H9 (cell line): Measurements from ENCODE around the gene MYBPHL. TPM values are rescaled to one million over a fixed set of nuclear protein-coding genes. Genes with fewer than 3 reads are reported as not detected.

Experiments
- DNase-seq: peaks from one replicate; pipeline ENCODE4 v3.0.0-alpha.2; 2017
- H2AFZ ChIP-seq: one replicate; pipeline ENCODE4 v1.6.1; 2013; ENCODE audit warnings: mild to moderate bottlenecking, low read length, control low read depth, moderate library complexity
- H2AK5ac ChIP-seq: 2 replicates; pipeline ENCODE4 v1.6.1; 2013; ENCODE audit warnings: low read length, control low read depth, mixed read lengths; ENCODE audit not compliant: insufficient read length
- H2BK120ac ChIP-seq: one replicate; pipeline ENCODE4 v1.6.1; 2013; ENCODE audit warnings: low read depth, mild to moderate bottlenecking, low read length, control low read depth, inconsistent platforms; ENCODE audit not compliant: poor library complexity, severe bottlenecking
- H2BK12ac ChIP-seq: 2 replicates; pipeline ENCODE4 v1.6.1; 2013; ENCODE audit warnings: low read length, control low read depth, mixed read lengths, low read depth; ENCODE audit not compliant: insufficient read length
- H2BK15ac ChIP-seq: 2 replicates; pipeline ENCODE4 v1.6.1; 2013; ENCODE audit warnings: low read depth, low read length, control low read depth
- H2BK20ac ChIP-seq: one replicate; pipeline ENCODE4 v1.6.1; 2013; ENCODE audit warnings: low read depth, mild to moderate bottlenecking, low read length, control low read depth, inconsistent platforms; ENCODE audit not compliant: poor library complexity, severe bottlenecking
- H2BK5ac ChIP-seq: 2 replicates; pipeline ENCODE4 v1.6.1; 2013; ENCODE audit warnings: low read length, control low read depth, mixed read lengths; ENCODE audit not compliant: insufficient read length
- H3K14ac ChIP-seq: 2 replicates; pipeline ENCODE4 v1.6.1; 2013; ENCODE audit warnings: low read length, control low read depth; ENCODE audit not compliant: insufficient read depth
- H3K18ac ChIP-seq: 2 replicates; pipeline ENCODE4 v1.6.1; 2013; ENCODE audit warnings: low read depth, mild to moderate bottlenecking, mixed read lengths, low read length, control low read depth; ENCODE audit not compliant: insufficient read length
- H3K23ac ChIP-seq: 2 replicates; pipeline ENCODE4 v1.6.1; 2013; ENCODE audit warnings: low read length, control low read depth, mixed read lengths, low read depth; ENCODE audit not compliant: insufficient read length
- H3K23me2 ChIP-seq: 2 replicates; pipeline ENCODE4 v1.6.1; 2013; ENCODE audit warnings: low read depth, mild to moderate bottlenecking, mixed read lengths, low read length, control low read depth; ENCODE audit not compliant: insufficient read length, poor library complexity, severe bottlenecking
- H3K27ac ChIP-seq: 2 replicates; pipeline ENCODE4 v1.5.1; 2013; ENCODE audit warnings: low read length, control low read depth, mixed read lengths, low read depth; ENCODE audit not compliant: insufficient read length
- H3K27me3 ChIP-seq: 2 replicates; pipeline ENCODE4 v1.6.1; 2013; ENCODE audit warnings: low read length, control low read depth, inconsistent platforms; ENCODE audit not compliant: insufficient read depth
- H3K4ac ChIP-seq: 2 replicates; pipeline ENCODE4 v1.6.1; 2013; ENCODE audit warnings: low read depth, mild to moderate bottlenecking, control low read depth, inconsistent platforms, low read length, moderate library complexity
- H3K4me1 ChIP-seq: 2 replicates; pipeline ENCODE4 v1.6.1; 2013; ENCODE audit warnings: low read length, control low read depth, inconsistent platforms; ENCODE audit not compliant: insufficient read depth
- H3K4me2 ChIP-seq: 2 replicates; pipeline ENCODE4 v1.6.1; 2013; ENCODE audit warnings: low read length, control low read depth, mixed read lengths; ENCODE audit not compliant: insufficient read length, insufficient read depth
- H3K56ac ChIP-seq: 2 replicates; pipeline ENCODE4 v1.6.1; 2013; ENCODE audit warnings: low read depth, mild to moderate bottlenecking, mixed read lengths, low read length, control low read depth; ENCODE audit not compliant: insufficient read length
- H3K79me1 ChIP-seq: 2 replicates; pipeline ENCODE4 v1.6.1; 2013; ENCODE audit warnings: low read depth, mild to moderate bottlenecking, moderate library complexity, low read length, control low read depth, inconsistent platforms; ENCODE audit not compliant: insufficient read depth, poor library complexity, severe bottlenecking
- H3K79me2 ChIP-seq: 2 replicates; pipeline ENCODE4 v1.6.1; 2013; ENCODE audit warnings: low read length, control low read depth, inconsistent platforms; ENCODE audit not compliant: insufficient read depth
- H3K9ac ChIP-seq: 2 replicates; pipeline ENCODE4 v1.6.1; 2013; ENCODE audit warnings: low read length, control low read depth, mixed read lengths; ENCODE audit not compliant: insufficient read length; ENCODE audit errors: extremely low read depth
- H3K9me3 ChIP-seq: one replicate; pipeline ENCODE4 v1.6.1; 2013; ENCODE audit warnings: low read depth, low read length, inconsistent platforms; ENCODE audit not compliant: control insufficient read depth
- H3T11ph ChIP-seq: one replicate; pipeline ENCODE4 v1.6.1; 2013; ENCODE audit warnings: mild to moderate bottlenecking, low read length, control low read depth, inconsistent platforms
- H4K20me1 ChIP-seq: one replicate; pipeline ENCODE4 v1.6.1; 2013; ENCODE audit not compliant: control insufficient read depth, insufficient read length, insufficient read depth
- H4K5ac ChIP-seq: 2 replicates; pipeline ENCODE4 v1.6.1; 2013; ENCODE audit warnings: low read depth, mild to moderate bottlenecking, mixed read lengths, low read length, control low read depth; ENCODE audit not compliant: insufficient read length
- H4K8ac ChIP-seq: replicated peaks from 2 replicates; pipeline ENCODE4 v1.6.1; 2013; ENCODE audit warnings: low read length, control low read depth, mixed read lengths, low read depth; ENCODE audit not compliant: insufficient read length
- H4K91ac ChIP-seq: 2 replicates; pipeline ENCODE4 v1.6.1; 2013; ENCODE audit warnings: low read depth, mild to moderate bottlenecking, moderate library complexity, mixed read lengths, low read length, control low read depth; ENCODE audit not compliant: insufficient read length
- H3K27ac Mint-ChIP-seq, 3 experiments: 2 replicates in 2 of 3; 3 replicates in 1 of 3; pipeline ENCODE4 v1.8.0; 2020 to 2021; ENCODE audit warnings: mixed read lengths in 3 of 3, mild to moderate bottlenecking in 1 of 3, moderate library complexity in 1 of 3
- H3K27me3 Mint-ChIP-seq: 2 replicates; pipeline ENCODE4 v1.8.0; 2021; ENCODE audit warnings: low read depth, mild to moderate bottlenecking, moderate library complexity, mixed read lengths
- H3K36me3 Mint-ChIP-seq, 3 experiments: 2 replicates in 2 of 3; 3 replicates in 1 of 3; pipeline ENCODE4 v1.8.0; 2020 to 2021; ENCODE audit warnings: low read depth in 3 of 3, mixed read lengths in 3 of 3; ENCODE audit not compliant: insufficient read depth in 1 of 3
- H3K4me1 Mint-ChIP-seq, 2 experiments: 2 replicates each; pipeline ENCODE4 v1.8.0; 2020; ENCODE audit warnings: mixed read lengths in 2 of 2
- H3K4me3 Mint-ChIP-seq, 2 experiments: 2 replicates in 1 of 2; 3 replicates in 1 of 2; pipeline ENCODE4 v1.8.0; 2020 to 2021; ENCODE audit warnings: mild to moderate bottlenecking in 2 of 2, mixed read lengths in 2 of 2, moderate library complexity in 1 of 2
- H3K9me3 Mint-ChIP-seq, 2 experiments: 2 replicates in 1 of 2; 3 replicates in 1 of 2; pipeline ENCODE4 v1.8.0; 2020; ENCODE audit warnings: mild to moderate bottlenecking in 2 of 2, mixed read lengths in 2 of 2, moderate library complexity in 1 of 2
- CTCF ChIP-seq: fragments of 200-600 bp; sonication (generic); conservative IDR thresholded peaks from 3 replicates; pipeline ENCODE4 v1.8.0; 2021; ENCODE audit warnings: antibody characterized with exemption, mild to moderate bottlenecking
- WGBS: extraction: QIAGEN DNeasy Blood & Tissue Kit; methylation state at CpG from one replicate; pipeline ENCODE4 v1.1.7; 2013; ENCODE audit warnings: missing lambda C conversion rate, low lambda C conversion rate, mixed read lengths; ENCODE audit not compliant: insufficient read length; ENCODE audit errors: extremely low coverage; 5-methylcytosine and 5-hydroxymethylcytosine counted together
- total RNA-seq: library from RNA; stranded (reverse); gene quantifications from 2 replicates; pipeline ENCODE4 v1.2.1, GENCODE V29; 2021

MYBPHL gene
- total RNA-seq, 1 experiment from 2014 or later: 0.59 TPM

DNA sequence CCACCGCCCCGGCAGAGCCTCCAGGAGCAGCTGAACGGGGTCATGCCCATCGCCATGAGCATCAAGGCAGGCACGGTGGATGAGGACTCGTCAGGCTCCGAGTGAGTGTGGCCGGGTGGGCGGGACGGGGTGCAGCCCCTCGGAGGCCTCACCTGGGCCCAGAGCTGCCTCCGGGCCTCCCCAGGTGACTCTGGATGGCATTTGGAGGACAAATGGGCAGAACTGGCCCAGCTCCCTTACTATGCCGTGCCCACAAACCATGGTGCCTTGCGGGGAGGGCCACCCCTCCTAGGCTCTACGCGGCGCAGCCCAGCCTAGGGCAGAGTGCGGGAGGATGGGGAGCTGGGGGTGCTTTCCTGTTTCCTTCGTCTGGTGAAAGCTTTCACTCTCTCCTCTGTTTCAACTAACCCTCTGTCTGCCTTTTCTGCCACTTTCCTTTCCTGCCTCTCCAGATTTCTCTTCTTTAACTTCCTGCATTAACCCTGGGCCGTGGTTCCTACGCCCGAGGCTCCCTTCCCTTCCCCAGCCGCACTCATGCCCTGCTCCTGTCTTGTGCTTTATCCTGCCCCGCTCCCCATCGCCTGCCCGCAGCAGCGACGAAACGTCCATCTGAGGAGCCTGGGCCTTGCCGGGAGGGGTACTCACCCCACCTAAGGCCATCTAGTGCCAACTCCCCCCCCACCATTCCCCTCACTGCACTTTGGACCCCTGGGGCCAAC, 33.1 kb downstream of the MYBPHL start:
- H3K23ac ChIP-seq: no peak overlapping the region
- Mint-ChIP-seq H3K36me3 (peaks cover 5 to 43% (median 34%) of the 10 kb centered on the region in 3 experiments; a peak in 6 of 7 replicates), H3K27me3 (no peaks in the 10 kb centered on the region), H3K27ac (peak overlapping the region; percentile 0 to 56 (median 41); a peak in 4 of 7 replicates), H3K4me1 (peaks cover 26 to 29% of the 10 kb centered on the region in 2 experiments), H3K4me3 (no peak overlapping the region), H3K9me3 (no peaks in the 10 kb centered on the region)
- H2BK12ac ChIP-seq: no peak overlapping the region
- no peak overlapping the region for H3K4ac ChIP-seq
- TF ChIP-seq CTCF: no peak
- H3K4me2 ChIP-seq: no peak overlapping the region
- H3K79me2 ChIP-seq: no peaks in the 10 kb centered on the region
- no peaks in the 10 kb centered on the region for H3K9me3 ChIP-seq
- no peak overlapping the region for H4K91ac ChIP-seq
- no peaks in the 10 kb centered on the region for H4K20me1 ChIP-seq
- H3K23me2 ChIP-seq: no peaks in the 10 kb centered on the region
- no CpG with 5 or more reads among the region's 30 CpGs for WGBS
- H2BK120ac ChIP-seq: no peak overlapping the region
- H2BK20ac ChIP-seq: no peak overlapping the region
- H4K8ac ChIP-seq: no peak overlapping the region
- no peak overlapping the region for H3K9ac ChIP-seq
- H3K27ac ChIP-seq: no peak overlapping the region
- no peak overlapping the region for H4K5ac ChIP-seq
- no peaks in the 10 kb centered on the region for H3K27me3 ChIP-seq
- no peaks in the 10 kb centered on the region for H3K79me1 ChIP-seq
- no peak overlapping the region for H2AFZ ChIP-seq
- H2AK5ac ChIP-seq: no peak overlapping the region
- no peak overlapping the region for H3T11ph ChIP-seq
- H3K56ac ChIP-seq: no peak overlapping the region
- DNase-seq: no peak
- H3K18ac ChIP-seq: no peak overlapping the region
- H3K14ac ChIP-seq: no peak overlapping the region; the same call in 1 of the 2 replicates
- H2BK5ac ChIP-seq: no peak overlapping the region
- H2BK15ac ChIP-seq: no peak overlapping the region
- H3K4me1 ChIP-seq: no peaks in the 10 kb centered on the region; the same call in 1 of the 2 replicates
